Lower lobe of right lung (tissue), 2 donors: ENCODE measurements around the gene AKT3. TPM values are rescaled to one million over a fixed set of nuclear protein-coding genes. Genes with fewer than 3 reads are reported as not detected.

ENCODE experiments used
- ATAC-seq, 2 donors: fragments of 200-7000 bp; cut with Tn5 transposase; one replicate each; pipeline ENCODE4 v1.9.1; 2020 to 2022; ENCODE audit warnings: mild to moderate bottlenecking in 2 of 2, moderate library complexity in 2 of 2
- DNase-seq: peaks from one replicate; pipeline ENCODE4 v3.0.0-alpha.2; 2020
- H3K27ac ChIP-seq: fragments of 200-600 bp; one replicate; pipeline ENCODE4 v1.8.0; 2022
- H3K27me3 ChIP-seq: fragments of 200-600 bp; one replicate; pipeline ENCODE4 v1.8.0; 2022; ENCODE audit warnings: low read depth
- H3K36me3 ChIP-seq: fragments of 200-600 bp; one replicate; pipeline ENCODE4 v1.8.0; 2022; ENCODE audit warnings: mild to moderate bottlenecking
- H3K4me1 ChIP-seq: fragments of 200-600 bp; one replicate; pipeline ENCODE4 v1.8.0; 2022
- H3K4me3 ChIP-seq: fragments of 200-600 bp; one replicate; pipeline ENCODE4 v1.8.0; 2022; ENCODE audit warnings: mild to moderate bottlenecking
- H3K9me3 ChIP-seq: fragments of 200-600 bp; one replicate; pipeline ENCODE4 v1.8.0; 2022
- intact Hi-C: fragments of 100-400 bp; cut with DNase I; formaldehyde crosslinking; loops from one replicate; pipeline ENCODE4 v1.11.0; 2022
- total RNA-seq: library from RNA; stranded (reverse); fragmentation: NEBNext Ultra II Directional; extraction: Animal tissue kit (Norgen Biotek cat#: 25700); gene quantifications from one replicate; pipeline ENCODE4 v1.2.1, GENCODE V29; 2021
- TF ChIP-seq, protein P1 (sequence below): fragments of 200-600 bp; IDR thresholded peaks from one replicate; pipeline ENCODE4 v1.8.0; 2022; ENCODE audit warnings: antibody characterized with exemption, mild to moderate bottlenecking
- donor health status: DM: no; HTN: yes; CAD: no; lungs with severe emphysema.

AKT3 gene
- total RNA-seq, 1 donor from 2014 or later: 52.5 TPM

DNA sequence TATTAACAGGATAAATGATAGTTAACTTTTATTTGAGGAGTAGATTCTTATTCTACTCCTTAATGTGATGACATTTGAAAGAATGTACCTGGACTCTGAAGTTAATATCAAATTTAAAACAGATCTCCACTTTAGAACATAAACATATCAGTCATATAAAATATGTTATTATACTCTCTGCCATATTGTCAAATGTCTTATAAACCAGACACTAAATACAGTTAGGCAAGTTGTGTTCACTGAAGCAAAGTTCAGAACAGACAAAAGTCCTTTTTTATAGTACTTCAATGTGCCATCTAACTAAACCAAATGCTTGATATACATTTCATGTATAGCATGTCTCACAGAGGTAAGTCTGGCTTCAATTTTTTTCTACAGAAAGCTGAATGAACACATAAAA is 285.2 kb downstream of the AKT3 start:
- peaks cover 27% of the 10 kb centered on the region for H3K36me3 ChIP-seq
- DNase-seq: no peak
- H3K27ac ChIP-seq: no peak overlapping the region
- TF ChIP-seq, protein P1, sequence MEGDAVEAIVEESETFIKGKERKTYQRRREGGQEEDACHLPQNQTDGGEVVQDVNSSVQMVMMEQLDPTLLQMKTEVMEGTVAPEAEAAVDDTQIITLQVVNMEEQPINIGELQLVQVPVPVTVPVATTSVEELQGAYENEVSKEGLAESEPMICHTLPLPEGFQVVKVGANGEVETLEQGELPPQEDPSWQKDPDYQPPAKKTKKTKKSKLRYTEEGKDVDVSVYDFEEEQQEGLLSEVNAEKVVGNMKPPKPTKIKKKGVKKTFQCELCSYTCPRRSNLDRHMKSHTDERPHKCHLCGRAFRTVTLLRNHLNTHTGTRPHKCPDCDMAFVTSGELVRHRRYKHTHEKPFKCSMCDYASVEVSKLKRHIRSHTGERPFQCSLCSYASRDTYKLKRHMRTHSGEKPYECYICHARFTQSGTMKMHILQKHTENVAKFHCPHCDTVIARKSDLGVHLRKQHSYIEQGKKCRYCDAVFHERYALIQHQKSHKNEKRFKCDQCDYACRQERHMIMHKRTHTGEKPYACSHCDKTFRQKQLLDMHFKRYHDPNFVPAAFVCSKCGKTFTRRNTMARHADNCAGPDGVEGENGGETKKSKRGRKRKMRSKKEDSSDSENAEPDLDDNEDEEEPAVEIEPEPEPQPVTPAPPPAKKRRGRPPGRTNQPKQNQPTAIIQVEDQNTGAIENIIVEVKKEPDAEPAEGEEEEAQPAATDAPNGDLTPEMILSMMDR: no peak
- no peaks in the 10 kb centered on the region for H3K9me3 ChIP-seq
- H3K4me1 ChIP-seq: no peaks in the 10 kb centered on the region
- no peaks in the 10 kb centered on the region for H3K27me3 ChIP-seq
- no peak for ATAC-seq
- H3K4me3 ChIP-seq: no peak overlapping the region
- intact Hi-C loops: no loop called here

- ATAC-seq (no peak), DNase-seq (no peak)
- H3K4me3 ChIP-seq: no peak overlapping the region
- H3K4me1 ChIP-seq: no peaks in the 10 kb centered on the region
- TF ChIP-seq, protein P1: no peak
- no peak overlapping the region for H3K27ac ChIP-seq
- H3K36me3 ChIP-seq: peaks cover 27% of the 10 kb centered on the region
- intact Hi-C loops: no loop called here
- H3K27me3 ChIP-seq: no peaks in the 10 kb centered on the region
- H3K9me3 ChIP-seq: no peaks in the 10 kb centered on the region
Observed at GRCh38 chr1:243563732-243564131, 286.3 kb downstream of the AKT3 start.

DNA sequence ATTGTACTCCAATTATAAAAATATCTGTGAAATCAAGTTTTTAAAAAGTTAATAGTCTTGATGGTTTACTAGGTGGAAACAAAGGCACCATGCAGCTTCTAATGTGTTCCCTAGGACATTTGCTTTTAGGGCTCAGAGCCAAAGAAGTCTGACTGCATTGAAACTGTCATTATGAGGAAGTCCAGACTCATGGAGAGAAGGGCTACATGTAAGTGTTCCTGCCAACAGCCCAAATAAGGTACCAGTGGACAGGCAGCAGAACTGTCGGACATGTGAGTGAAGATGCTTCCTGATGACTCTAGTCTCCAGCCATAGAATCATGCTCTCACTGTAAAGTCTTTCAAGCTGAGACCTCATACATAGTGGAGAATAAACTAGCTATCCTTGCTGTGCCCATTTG is 287.6 kb downstream of the AKT3 start:
- intact Hi-C loops: no loop called here
- TF ChIP-seq, protein P1: no peak
- DNase-seq (no peak), ATAC-seq (no peak)
- H3K27ac ChIP-seq: no peak overlapping the region
- H3K36me3 ChIP-seq: peaks cover 27% of the 10 kb centered on the region
- H3K4me3 ChIP-seq: no peak overlapping the region
- H3K4me1 ChIP-seq: no peaks in the 10 kb centered on the region
- no peaks in the 10 kb centered on the region for H3K27me3 ChIP-seq
- H3K9me3 ChIP-seq: no peaks in the 10 kb centered on the region

DNA sequence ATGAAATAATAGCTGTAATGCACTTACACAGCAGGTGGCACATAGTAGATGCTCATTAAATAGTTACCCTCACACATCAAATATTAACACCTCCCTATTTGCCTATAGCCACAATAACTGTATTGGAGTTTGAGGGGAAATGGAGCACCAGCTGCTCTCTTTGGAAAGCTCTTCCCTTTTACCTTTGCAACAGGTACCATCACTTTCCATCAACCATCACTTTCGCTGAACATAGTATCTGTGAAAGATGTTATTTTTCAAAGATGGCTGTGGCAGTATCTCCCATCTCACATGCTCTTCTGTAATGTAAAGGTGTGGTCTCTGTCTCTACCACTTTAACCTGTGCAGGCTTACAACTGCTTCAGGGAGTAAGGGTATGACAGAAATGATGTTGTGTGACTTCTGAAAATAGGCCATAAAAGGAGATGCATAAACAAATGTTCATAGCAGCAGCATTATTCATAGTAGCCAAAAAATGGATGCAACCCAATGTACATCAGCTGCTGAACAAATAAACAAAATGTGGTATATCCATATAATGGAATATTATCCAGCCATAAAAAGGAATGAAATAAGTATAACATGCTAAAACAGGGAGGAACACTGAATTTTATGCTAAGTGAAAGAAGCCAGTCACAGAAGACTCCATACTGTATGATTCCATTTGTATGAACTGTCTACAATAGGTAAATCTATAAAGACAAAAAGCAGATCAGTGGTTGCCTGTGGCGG is 288.3 kb downstream of the AKT3 start:
- TF ChIP-seq, protein P1: no peak
- Histone ChIP-seq H3K36me3 (peaks cover 23% of the 10 kb centered on the region), H3K4me3 (no peak overlapping the region), H3K4me1 (no peaks in the 10 kb centered on the region), H3K9me3 (no peaks in the 10 kb centered on the region), H3K27ac (no peak overlapping the region), H3K27me3 (no peaks in the 10 kb centered on the region)
- ATAC-seq (no peak), DNase-seq (no peak)
- intact Hi-C loops: no loop called here

DNA sequence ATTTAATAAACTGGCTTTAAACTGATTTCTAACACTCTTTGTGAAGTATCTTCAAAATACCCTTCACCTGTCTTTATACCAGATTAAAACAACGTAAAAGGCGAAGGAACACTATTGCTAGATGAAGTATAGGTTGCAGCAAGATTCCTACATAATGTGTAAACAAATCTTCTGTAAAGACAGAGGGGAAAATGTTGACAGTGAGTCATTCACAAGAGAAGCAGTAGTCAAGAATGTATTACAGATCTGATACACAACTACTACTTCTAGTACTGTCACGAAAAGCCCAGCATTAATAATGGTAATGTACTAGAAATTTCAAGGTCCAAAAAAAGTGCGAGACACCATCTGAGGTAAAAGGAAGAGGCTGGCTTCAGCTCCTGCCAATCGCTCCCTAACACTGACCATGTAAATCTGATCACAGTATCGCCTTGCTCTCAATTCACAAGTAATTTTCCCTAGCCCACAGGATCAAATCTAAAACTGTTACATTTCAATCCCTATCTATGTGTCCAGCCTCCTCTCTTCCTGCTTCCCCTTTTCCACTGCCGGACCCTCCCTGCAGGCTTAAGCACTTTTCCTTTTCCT is 290.4 kb downstream of the AKT3 start:
- H3K4me1 ChIP-seq: no peaks in the 10 kb centered on the region
- intact Hi-C loops: no loop called here

More for the DNA sequence above, 290.4 kb downstream of the AKT3 start:
- ATAC-seq (no peak), DNase-seq (no peak)
- TF ChIP-seq, protein P1: no peak
- no peak overlapping the region for H3K4me3 ChIP-seq
- H3K9me3 ChIP-seq: no peaks in the 10 kb centered on the region
- H3K27ac ChIP-seq: no peak overlapping the region
- no peaks in the 10 kb centered on the region for H3K27me3 ChIP-seq
- H3K36me3 ChIP-seq: peaks cover 21% of the 10 kb centered on the region
